Activated CD4-positive, alpha-beta T cell treated with anti-CD3 and anti-CD28 coated beads, Interleukin-2, Interleukin-4, amounts not matched to agents 100 ng/mL and 50 ng/mL, durations not matched to agents 16 hours and 8 hours (primary cell): ENCODE data around the gene HERC4.
"Not testable (repeated sequence)": the region's sequence is repeated elsewhere in the genome, so short reads cannot be mapped to it uniquely, and the experiment has no call there.

Source experiments
- DNase-seq: peaks from one replicate; pipeline ENCODE4 v3.0.0-alpha.2; 2020; ENCODE audit warnings: low spot score

Gene HERC4

DNA sequence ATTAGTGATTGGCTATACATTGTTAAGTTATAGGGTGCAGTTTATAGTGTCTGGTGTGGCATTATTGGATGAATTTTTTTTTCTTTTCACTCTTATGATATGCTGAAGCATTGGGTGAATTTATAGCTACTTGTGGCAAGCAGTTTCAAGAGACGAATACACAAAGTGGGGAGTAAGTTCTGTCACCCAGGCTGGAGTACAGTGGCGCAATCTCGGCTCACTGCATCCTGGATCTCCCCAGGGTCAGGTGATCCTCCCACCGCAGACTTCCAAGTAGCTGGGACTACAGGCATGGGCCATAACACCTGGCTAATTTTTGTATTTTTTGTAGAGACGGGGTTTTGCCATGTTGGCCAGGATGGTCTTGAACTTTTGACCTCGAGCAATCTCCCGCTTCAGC lies 196.9 kb downstream of the HERC4 start:
- DNase-seq, result no peak

DNA sequence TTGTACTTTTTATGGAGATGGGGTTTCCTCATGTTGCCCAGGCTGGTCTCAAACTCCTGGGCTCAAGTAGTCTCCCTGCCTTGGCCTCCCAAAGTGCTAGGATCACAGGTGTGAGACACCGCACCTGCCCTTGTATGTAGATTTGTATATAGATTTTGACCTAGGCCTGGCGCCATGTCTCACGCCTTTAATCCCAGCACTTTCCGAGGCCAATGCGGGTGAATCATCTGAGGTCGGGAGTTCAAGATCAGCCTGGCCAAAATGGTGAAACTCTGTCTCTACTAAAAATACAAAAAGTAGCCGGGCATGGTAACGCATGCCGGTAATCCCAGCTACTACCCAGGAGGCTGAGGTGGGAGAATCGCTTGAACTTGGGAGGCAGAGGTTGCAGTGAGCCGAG lies 197.7 kb downstream of the HERC4 start:
- DNase-seq, result not testable (repeated sequence)

DNA sequence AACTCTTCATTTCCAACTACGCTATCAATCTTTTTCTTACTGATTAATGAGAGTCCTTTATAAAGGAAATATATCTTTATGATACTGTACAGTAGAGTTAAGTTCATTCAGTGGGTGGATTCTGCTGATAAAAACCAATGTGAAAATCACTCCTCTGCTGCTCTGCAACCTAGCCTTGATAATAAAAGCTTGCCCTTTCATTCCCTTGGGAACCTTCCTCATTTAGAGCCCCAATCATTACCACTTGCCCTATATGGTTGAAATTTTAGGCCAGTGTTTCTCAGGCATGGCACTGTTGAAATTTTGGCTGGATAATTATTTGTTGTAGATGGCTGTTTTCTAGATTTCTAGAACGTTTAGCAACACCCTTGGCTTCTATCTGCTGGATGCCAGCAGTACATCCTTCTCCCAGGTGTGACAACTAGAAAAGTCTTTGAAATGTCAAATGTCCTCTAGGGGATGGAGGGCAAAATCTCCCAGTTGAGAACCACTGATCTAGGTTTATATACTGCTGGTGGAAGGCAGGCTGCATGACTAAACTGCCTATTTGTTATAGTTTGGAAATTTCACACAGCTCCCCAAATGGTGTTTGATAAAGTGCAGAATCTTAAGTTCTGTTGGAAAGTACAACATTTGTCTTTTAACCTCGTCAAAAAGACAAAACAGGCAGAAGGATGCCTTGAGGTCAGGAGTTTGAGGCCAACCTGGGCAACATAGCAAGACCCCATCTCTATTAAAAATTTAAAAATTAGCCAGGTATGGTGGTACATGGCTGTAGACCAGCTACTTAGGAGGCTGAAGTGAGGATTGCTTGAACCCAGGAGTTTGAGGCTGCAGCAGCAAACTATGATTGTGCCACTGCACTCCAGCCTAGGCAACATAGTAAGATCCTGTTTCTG lies 199.5 kb downstream of the HERC4 start:
- DNase-seq, result no peak
